Dendritic cell treated with granulocyte-macrophage colony-stimulating factor and Interleukin-4, amounts not matched to agents 40 ng/mL and 50 ng/mL, for 4 days (primary cell): ENCODE measurements around the gene CALR3.
A peak's percentile ranks its signal among the peaks of the same experiment; 100 is the strongest.
"Not testable (repeated sequence)": the region's sequence is repeated elsewhere in the genome, so short reads cannot be mapped to it uniquely, and the experiment has no call there.

ENCODE experiments used
- H3K27ac Mint-ChIP-seq: one replicate; pipeline ENCODE4 v1.8.0; 2022; ENCODE audit warnings: mild to moderate bottlenecking, mixed read lengths
- H3K27me3 Mint-ChIP-seq: one replicate; pipeline ENCODE4 v1.8.0; 2022; ENCODE audit warnings: mild to moderate bottlenecking, mixed read lengths
- H3K36me3 Mint-ChIP-seq: one replicate; pipeline ENCODE4 v1.8.0; 2022; ENCODE audit warnings: low read depth, mixed read lengths
- H3K4me1 Mint-ChIP-seq: one replicate; pipeline ENCODE4 v1.8.0; 2022; ENCODE audit warnings: low read depth, mixed read lengths
- H3K4me3 Mint-ChIP-seq: one replicate; pipeline ENCODE4 v1.8.0; 2022; ENCODE audit warnings: mild to moderate bottlenecking, moderate library complexity, mixed read lengths
- H3K9me3 Mint-ChIP-seq: one replicate; pipeline ENCODE4 v1.8.0; 2022; ENCODE audit warnings: mixed read lengths
- intact Hi-C: fragments of 100-400 bp; cut with micrococcal nuclease; formaldehyde crosslinking; loops from one replicate; pipeline ENCODE4 v1.15.0; 2022

Gene CALR3

DNA sequence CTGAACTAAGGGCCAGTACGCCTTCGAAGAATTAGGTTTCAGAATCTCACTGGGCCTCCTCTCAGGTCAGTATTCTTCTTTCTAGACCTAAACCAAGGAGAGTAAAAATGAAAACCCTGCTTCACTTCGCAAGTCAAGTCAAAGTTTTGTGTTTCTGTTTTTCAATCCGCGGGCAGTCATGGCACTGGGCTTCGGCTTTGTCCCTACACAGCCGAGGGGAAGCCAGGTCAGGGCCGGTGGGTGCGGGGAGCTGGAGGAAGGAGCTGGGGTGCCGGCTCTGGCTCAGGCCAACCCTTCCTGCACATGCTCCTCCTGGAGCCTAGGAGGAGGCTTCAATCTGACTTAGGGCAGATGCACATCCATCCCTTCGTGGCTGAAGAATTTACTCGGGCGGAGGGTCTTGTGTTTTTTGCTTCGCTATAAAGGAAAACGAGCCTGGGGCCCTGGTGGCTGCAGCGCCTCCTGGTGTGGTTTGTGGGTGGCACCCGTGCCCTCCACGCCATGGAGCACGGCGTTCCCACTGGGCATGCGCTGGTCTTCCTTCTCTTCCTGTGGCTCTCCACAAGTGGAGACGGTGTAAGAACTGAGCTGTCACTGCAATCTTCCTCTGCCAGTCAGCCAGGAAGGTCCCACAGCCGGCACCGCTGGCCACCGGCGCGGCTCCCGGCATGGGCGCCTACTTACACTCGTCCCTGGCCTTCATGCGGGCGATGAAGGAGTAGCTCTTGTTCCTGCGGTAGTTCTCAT, 22.7 kb upstream of the CALR3 start:
- H3K27me3 Mint-ChIP-seq = no peaks in the 10 kb centered on the region

DNA sequence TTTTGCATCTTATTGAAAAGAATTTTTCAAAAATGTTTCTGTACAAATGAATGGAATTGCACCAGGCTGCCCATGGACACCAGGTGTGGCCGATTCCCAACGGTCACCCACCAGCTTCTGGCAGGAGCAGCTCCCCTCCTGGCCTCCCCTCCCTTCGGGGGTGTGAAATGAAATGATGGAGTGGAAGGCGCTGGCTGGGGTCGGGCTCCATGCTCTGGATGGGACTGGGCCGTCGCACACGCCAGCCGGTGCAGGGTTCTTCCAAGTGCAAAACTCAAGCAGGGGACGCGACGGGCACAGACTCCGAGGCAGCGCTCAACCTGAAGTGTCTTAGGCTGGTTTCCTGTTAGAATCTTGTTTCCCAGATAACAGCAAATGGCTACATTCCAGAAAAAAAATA, 22.1 kb upstream of the CALR3 start:
- Mint-ChIP-seq H3K36me3 (peaks cover 65% of the 10 kb centered on the region), H3K4me3 (no peak overlapping the region)

More for the DNA sequence above, 22.7 kb upstream of the CALR3 start:
- Mint-ChIP-seq H3K36me3 (peaks cover 71% of the 10 kb centered on the region), H3K27ac (no peak overlapping the region), H3K9me3 (no peaks in the 10 kb centered on the region), H3K4me1 (no peaks in the 10 kb centered on the region), H3K4me3 (no peak overlapping the region)
- intact Hi-C loops = no loop called here

GRCh38 chr19:16516923-16517610, 21.1 kb upstream of the CALR3 start:
- intact Hi-C loops = no loop called here
- Mint-ChIP-seq H3K4me3 (no peak overlapping the region), H3K27ac (no peak overlapping the region), H3K27me3 (no peaks in the 10 kb centered on the region), H3K9me3 (no peaks in the 10 kb centered on the region), H3K4me1 (no peaks in the 10 kb centered on the region), H3K36me3 (peaks cover 64% of the 10 kb centered on the region)

More for the DNA sequence above, 22.1 kb upstream of the CALR3 start:
- Mint-ChIP-seq H3K4me1 (no peaks in the 10 kb centered on the region), H3K9me3 (no peaks in the 10 kb centered on the region), H3K27ac (no peak overlapping the region), H3K27me3 (no peaks in the 10 kb centered on the region)
- intact Hi-C loops = no loop called here

- Mint-ChIP-seq H3K4me3 (no peak overlapping the region), H3K4me1 (no peaks in the 10 kb centered on the region), H3K27ac (no peak overlapping the region), H3K27me3 (no peaks in the 10 kb centered on the region), H3K36me3 (peaks cover 60% of the 10 kb centered on the region), H3K9me3 (no peaks in the 10 kb centered on the region)
- intact Hi-C loops = no loop called here
Measured at GRCh38 chr19:16516381-16516780, 20.4 kb upstream of the CALR3 start.

GRCh38 chr19:16514383-16515019, 18.5 kb upstream of the CALR3 start:
- Mint-ChIP-seq H3K27ac (no peak overlapping the region), H3K4me1 (no peaks in the 10 kb centered on the region), H3K4me3 (no peak overlapping the region), H3K9me3 (no peaks in the 10 kb centered on the region), H3K36me3 (peaks cover 50% of the 10 kb centered on the region), H3K27me3 (no peaks in the 10 kb centered on the region)
- intact Hi-C loops = no loop called here

GRCh38 chr19:16512611-16513010, 16.6 kb upstream of the CALR3 start:
- H3K27ac Mint-ChIP-seq, H3K9me3 Mint-ChIP-seq, H3K4me3 Mint-ChIP-seq, intact Hi-C loops, H3K27me3 Mint-ChIP-seq, H3K4me1 Mint-ChIP-seq: not testable (repeated sequence)
- peaks cover 36% of the 10 kb centered on the region for H3K36me3 Mint-ChIP-seq

GRCh38 chr19:16509141-16510061, 13.4 kb upstream of the CALR3 start:
- H3K27ac Mint-ChIP-seq = no peak overlapping the region
- H3K9me3 Mint-ChIP-seq = no peaks in the 10 kb centered on the region
- intact Hi-C loops = no loop called here

GRCh38 chr19:16508546-16508945, 12.6 kb upstream of the CALR3 start:
- intact Hi-C loops = no loop called here
- Mint-ChIP-seq H3K4me1 (no peaks in the 10 kb centered on the region), H3K9me3 (no peaks in the 10 kb centered on the region), H3K4me3 (no peak overlapping the region), H3K27ac (no peak overlapping the region), H3K36me3 (peaks cover 32% of the 10 kb centered on the region), H3K27me3 (no peaks in the 10 kb centered on the region)

More at GRCh38 chr19:16509141-16510061, 13.4 kb upstream of the CALR3 start:
- H3K4me1 Mint-ChIP-seq = no peaks in the 10 kb centered on the region
- H3K36me3 Mint-ChIP-seq = peaks cover 29% of the 10 kb centered on the region
- H3K4me3 Mint-ChIP-seq = no peak overlapping the region
- no peaks in the 10 kb centered on the region for H3K27me3 Mint-ChIP-seq

DNA sequence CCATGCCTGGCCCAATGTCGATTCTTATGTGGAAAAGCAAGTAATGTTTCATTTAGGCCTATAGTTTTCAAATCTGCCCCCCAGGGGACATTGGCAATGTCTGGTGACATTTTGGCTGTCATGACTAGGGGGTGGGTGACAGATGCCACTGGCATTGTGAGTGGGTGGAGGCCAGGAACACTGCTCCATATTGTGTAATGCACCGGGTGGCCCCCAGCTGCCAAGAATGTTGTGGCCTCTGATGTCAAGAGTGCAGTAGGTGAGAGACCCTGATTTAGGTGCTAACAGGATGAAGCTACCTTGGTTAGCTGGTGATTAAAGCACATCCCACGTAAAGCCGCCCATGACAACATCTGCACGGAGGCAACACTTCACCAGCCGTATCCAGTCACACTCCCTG, 11.0 kb upstream of the CALR3 start:
- Mint-ChIP-seq H3K4me1 (no peaks in the 10 kb centered on the region), H3K4me3 (no peak overlapping the region), H3K27me3 (no peaks in the 10 kb centered on the region), H3K9me3 (no peaks in the 10 kb centered on the region), H3K36me3 (peaks cover 22% of the 10 kb centered on the region), H3K27ac (no peak overlapping the region)
- intact Hi-C loops = no loop called here

DNA sequence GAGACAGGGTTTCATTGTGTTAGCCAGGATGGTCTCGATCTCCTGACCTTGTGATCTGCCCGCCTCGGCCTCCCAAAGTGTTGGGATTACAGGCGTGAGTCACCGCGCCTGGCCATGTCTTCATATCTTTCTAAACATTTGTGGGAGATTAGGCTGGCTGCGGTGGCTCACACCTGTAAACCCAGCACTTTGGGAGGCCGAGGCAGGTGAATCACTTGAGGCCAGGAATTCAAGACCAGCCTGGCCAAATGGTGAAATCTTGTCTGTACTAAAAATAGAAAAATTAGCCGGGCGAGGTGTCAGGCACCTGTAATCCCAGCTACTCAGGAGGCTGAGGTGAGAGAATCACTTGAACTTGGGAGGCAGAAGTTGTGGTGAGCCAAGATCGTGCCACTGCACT, 10.2 kb upstream of the CALR3 start:
- not testable (repeated sequence) for H3K27ac Mint-ChIP-seq

DNA sequence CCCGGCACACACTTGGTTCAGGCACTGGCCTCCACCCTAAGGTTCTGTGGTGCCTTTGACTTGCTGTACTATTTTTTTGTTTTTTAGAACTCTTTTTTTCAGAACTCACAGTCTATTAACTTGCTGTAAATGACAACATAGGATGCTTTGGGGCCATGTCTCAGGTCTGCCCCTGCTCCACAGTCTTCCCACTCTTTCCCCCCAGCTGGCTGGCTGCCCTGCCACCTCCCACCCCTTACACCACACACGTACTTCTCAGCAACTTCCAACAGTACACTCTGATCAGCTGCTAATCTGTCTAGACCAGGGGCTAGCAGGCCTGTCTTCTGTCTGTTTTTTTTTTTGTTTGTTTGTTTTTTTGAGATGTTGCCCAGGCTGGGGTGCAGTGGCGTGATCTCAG, 8.3 kb upstream of the CALR3 start:
- no peak overlapping the region for H3K4me3 Mint-ChIP-seq
- no peaks in the 10 kb centered on the region for H3K4me1 Mint-ChIP-seq
- no peak overlapping the region for H3K27ac Mint-ChIP-seq
- peaks cover 8% of the 10 kb centered on the region for H3K36me3 Mint-ChIP-seq
- no peaks in the 10 kb centered on the region for H3K27me3 Mint-ChIP-seq
- no peaks in the 10 kb centered on the region for H3K9me3 Mint-ChIP-seq
- intact Hi-C loops = no loop called here

More for the DNA sequence above, 10.2 kb upstream of the CALR3 start:
- H3K9me3 Mint-ChIP-seq, H3K4me3 Mint-ChIP-seq, intact Hi-C loops, H3K27me3 Mint-ChIP-seq, H3K4me1 Mint-ChIP-seq: not testable (repeated sequence)
- peaks cover 20% of the 10 kb centered on the region for H3K36me3 Mint-ChIP-seq

DNA sequence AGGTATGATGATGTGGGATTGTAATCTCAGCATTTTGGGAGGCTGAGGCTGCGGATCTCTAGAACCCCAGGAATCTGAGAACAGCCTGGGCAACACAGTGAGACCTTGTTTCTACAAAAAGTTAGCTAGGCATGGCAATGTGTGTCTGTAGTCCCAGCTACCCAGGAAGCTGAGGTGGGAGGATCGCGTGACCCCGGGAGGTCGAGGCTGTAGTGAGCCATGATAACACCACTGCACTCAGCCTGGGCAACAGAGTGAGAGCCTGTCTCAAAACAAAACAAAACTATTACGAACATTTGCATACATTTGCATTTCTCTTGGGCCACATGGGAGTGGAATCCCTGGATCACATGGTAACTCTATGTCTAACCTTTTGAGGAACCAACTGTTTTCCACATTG, 1.9 kb upstream of the CALR3 start:
- H3K36me3 Mint-ChIP-seq = peaks cover 7% of the 10 kb centered on the region
- no peak overlapping the region for H3K4me3 Mint-ChIP-seq
- peaks cover 20% of the 10 kb centered on the region for H3K4me1 Mint-ChIP-seq
- no peaks in the 10 kb centered on the region for H3K9me3 Mint-ChIP-seq
- H3K27me3 Mint-ChIP-seq = no peaks in the 10 kb centered on the region
- no peak overlapping the region for H3K27ac Mint-ChIP-seq
- intact Hi-C loops = loop anchor here (10.0 kb wide), 1 partner anchor 53 kb away; no protein-coding TSS in a partner anchor

DNA sequence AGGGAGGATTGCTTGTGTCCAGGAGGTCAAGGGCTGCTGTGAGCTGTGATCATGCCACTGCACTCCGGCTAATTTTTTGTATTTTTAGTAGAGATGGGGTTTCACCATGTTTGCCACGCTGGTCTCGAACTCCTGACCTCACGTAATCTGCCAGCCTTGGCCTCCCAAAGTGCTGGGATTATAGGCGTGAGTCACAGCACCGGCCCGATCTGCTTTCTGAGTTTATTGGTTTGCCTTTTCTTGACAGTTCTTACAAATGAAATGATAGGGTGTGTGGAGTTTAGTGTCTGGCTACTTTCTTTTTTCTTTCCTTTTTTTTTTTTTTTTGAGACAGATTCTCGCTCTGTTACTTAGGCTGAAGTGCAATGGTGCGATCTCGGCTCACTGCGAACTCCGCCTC, 1.1 kb upstream of the CALR3 start:
- Mint-ChIP-seq H3K4me1 (peaks cover 20% of the 10 kb centered on the region), H3K9me3 (no peaks in the 10 kb centered on the region), H3K4me3 (peak overlapping the region; percentile 94), H3K27ac (no peak overlapping the region), H3K36me3 (peaks cover 7% of the 10 kb centered on the region), H3K27me3 (no peaks in the 10 kb centered on the region)
- intact Hi-C loops = loop anchor here (10.0 kb wide), 1 partner anchor 52 kb away; no protein-coding TSS in a partner anchor
